Fibroblast of pulmonary artery (primary cell): Measurements from ENCODE around the gene PODXL.

ENCODE experiments used
- DNase-seq: peaks from one replicate; pipeline ENCODE4 v3.0.0-alpha.2; 2010; ENCODE audit warnings: low read depth
- H3K4me3 ChIP-seq: replicated peaks from 2 replicates; pipeline ENCODE4 v1.5.1; 2011; ENCODE audit warnings: low read depth, mild to moderate bottlenecking, control low read depth, low read length, moderate library complexity
- CTCF ChIP-seq: IDR thresholded peaks from 2 replicates; pipeline ENCODE4 v1.5.1; 2011; ENCODE audit warnings: mild to moderate bottlenecking, control low read depth, low read length, inconsistent platforms; ENCODE audit errors: missing control alignments

Gene PODXL

GRCh38 chr7:131495669-131496498 lies 60.5 kb downstream of the PODXL start:
- no peak for TF ChIP-seq CTCF
- no peak for DNase-seq
- H3K4me3 ChIP-seq, result no peak overlapping the region

DNA sequence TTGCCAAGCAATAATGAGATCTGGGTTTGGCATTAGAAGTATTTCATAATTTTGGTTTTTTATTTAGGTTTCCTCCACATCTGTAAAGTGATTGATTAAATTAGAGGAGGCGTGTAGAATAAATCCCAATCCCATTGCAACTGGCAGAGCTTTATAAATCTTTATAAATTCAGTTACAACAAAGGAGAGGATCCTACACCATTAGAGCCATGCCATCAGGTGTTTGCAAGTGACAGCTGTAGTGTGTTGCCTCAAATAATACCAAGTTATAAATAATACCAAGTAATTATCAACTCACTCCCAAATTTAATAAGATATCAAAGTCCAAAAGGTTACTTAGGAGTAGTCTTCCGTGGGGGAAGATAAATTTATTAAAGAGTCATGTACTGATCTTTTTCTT lies 62.2 kb downstream of the PODXL start:
- no peak overlapping the region for H3K4me3 ChIP-seq
- DNase-seq, result no peak
- TF ChIP-seq CTCF, result no peak

DNA sequence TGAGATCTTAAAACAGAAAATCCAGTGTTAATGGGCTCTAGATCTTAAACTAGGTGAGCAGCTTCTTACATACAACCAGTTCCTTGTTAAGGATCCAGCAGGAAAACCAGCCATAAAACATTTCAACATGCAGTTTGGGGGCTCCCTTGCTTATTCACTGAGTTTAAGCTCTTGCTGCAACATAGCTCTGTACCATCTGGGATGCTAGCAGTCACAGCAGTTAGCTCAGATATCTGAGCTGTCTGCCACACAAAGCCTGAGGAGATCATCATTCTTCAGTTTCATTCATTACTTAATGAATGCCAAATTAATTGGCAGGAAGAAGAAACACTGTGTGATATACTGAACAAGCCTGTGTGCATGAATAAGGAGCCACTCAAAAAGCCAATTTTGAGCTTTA lies 62.8 kb downstream of the PODXL start:
- TF ChIP-seq CTCF, result no peak
- DNase-seq, result no peak
- H3K4me3 ChIP-seq, result no peak overlapping the region

DNA sequence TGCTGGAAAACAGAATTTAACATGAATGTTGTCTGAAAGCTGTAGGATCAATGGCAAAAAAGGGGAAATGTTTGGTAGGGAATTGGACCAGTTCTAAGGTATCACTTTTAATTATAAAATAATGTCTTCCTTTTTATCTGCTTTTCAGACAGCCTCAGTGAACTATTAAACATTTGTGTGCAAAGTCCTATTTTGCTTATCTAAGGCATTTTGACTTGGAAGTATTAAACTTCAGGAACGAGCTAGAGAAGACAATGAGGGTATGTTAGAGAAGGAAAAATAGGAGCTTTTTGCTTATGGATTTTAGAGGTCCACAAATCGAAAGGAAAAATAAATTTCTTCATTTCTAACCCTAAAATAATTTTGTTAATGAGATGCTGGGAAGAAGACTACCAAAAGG lies 63.3 kb downstream of the PODXL start:
- no peak overlapping the region for H3K4me3 ChIP-seq
- no peak for DNase-seq
- TF ChIP-seq CTCF, result no peak

GRCh38 chr7:131489881-131490280 lies 66.5 kb downstream of the PODXL start:
- DNase-seq, result no peak
- H3K4me3 ChIP-seq, result no peak overlapping the region
- TF ChIP-seq CTCF, result no peak

- H3K4me3 ChIP-seq, result no peak overlapping the region
- TF ChIP-seq CTCF, result no peak
- no peak for DNase-seq
These were observed 67.2 kb downstream of the PODXL start for GRCh38 chr7:131489196-131489595.

- no peak overlapping the region for H3K4me3 ChIP-seq
- peak; percentile 44 for TF ChIP-seq CTCF
- DNase-seq, result no peak
These were observed 68.1 kb downstream of the PODXL start for GRCh38 chr7:131488361-131488760.
